Uterus (tissue), 4 donors: ENCODE results near the gene SKI. TPM values are rescaled to one million over a fixed set of nuclear protein-coding genes. Genes with fewer than 3 reads are reported as not detected.

ENCODE experiments used
- DNase-seq, 2 donors: peaks; one replicate each; pipeline ENCODE4 v3.0.0-alpha.2; 2019 to 2020
- H3K27ac ChIP-seq, 2 donors: fragments of 200-600 bp; sonication (generic); 1 replicate in 1 of 2; 2 replicates in 1 of 2; pipeline ENCODE4 v1.5.1; 2016 to 2018
- H3K27me3 ChIP-seq, 2 donors: fragments of 200-600 bp; sonication (generic); one replicate each; pipeline ENCODE4 v1.5.1; 2018 to 2019; ENCODE audit warnings: control low read depth in 1 of 2
- H3K36me3 ChIP-seq, 2 donors: fragments of 200-600 bp; sonication (generic); one replicate each; pipeline ENCODE4 v1.5.1; 2019; ENCODE audit warnings: control low read depth in 1 of 2
- H3K4me1 ChIP-seq, 2 donors: fragments of 200-600 bp; sonication (generic); one replicate each; pipeline ENCODE4 v1.5.1; 2018 to 2019; ENCODE audit warnings: control low read depth in 1 of 2
- H3K4me3 ChIP-seq, 2 donors: fragments of 200-600 bp; sonication (generic); 1 replicate in 1 of 2; 2 replicates in 1 of 2; pipeline ENCODE4 v1.5.1; 2018 to 2019; ENCODE audit warnings: mild to moderate bottlenecking in 1 of 2
- H3K9me3 ChIP-seq, 2 donors: fragments of 200-600 bp; sonication (generic); one replicate each; pipeline ENCODE4 v1.5.1; 2019; ENCODE audit warnings: control low read depth in 1 of 2
- CTCF ChIP-seq, 4 experiments: fragments of 200-600 bp in 2 of 4; fragments of 450-650 bp in 2 of 4; sonication (generic) in 2 of 4; IDR thresholded peaks; one replicate each; pipeline ENCODE4 v1.5.1; 2016 to 2019; ENCODE audit warnings: antibody characterized with exemption in 4 of 4, mild to moderate bottlenecking in 2 of 4, moderate library complexity in 1 of 4
- POLR2A ChIP-seq, 2 donors: fragments of 450-650 bp; IDR thresholded peaks; one replicate each; pipeline ENCODE4 v1.6.1; 2016; ENCODE audit warnings: antibody characterized with exemption in 2 of 2, mild to moderate bottlenecking in 1 of 2, moderate library complexity in 1 of 2
- intact Hi-C: fragments of 100-400 bp; cut with DNase I; formaldehyde crosslinking; loops from one replicate; pipeline ENCODE4 v1.15.1; 2023; ENCODE audit warnings: low total_unique reads
- total RNA-seq, 4 donors: library from RNA; depleted of rRNA in 3 of 4; stranded (reverse); fragments of >200 nt in 3 of 4; gene quantifications; one replicate each; pipeline versions ENCODE4 v1.1.0 to v1.2.4, GENCODE V29; 2014 to 2023
- donor health status: DM: yes; HTN: yes; CAD: no.

SKI gene
- total RNA-seq, 4 donors from 2014 or later = 22.8 to 148 (median 34.9) TPM

GRCh38 chr1:2181271-2181670, 46.8 kb upstream of the SKI start:
- Histone ChIP-seq H3K27ac (no peak overlapping the region), H3K36me3 (no peaks in the 10 kb centered on the region), H3K4me3 (no peak overlapping the region), H3K27me3 (no peaks in the 10 kb centered on the region), H3K9me3 (no peaks in the 10 kb centered on the region), H3K4me1 (no peaks in the 10 kb centered on the region)
- DNase-seq = no peak
- TF ChIP-seq POLR2A (IDR thresholded peaks at IDR 0.05) (no peak), CTCF (IDR thresholded peaks at IDR 0.05) (no peak)
- intact Hi-C loops = no loop called here

DNA sequence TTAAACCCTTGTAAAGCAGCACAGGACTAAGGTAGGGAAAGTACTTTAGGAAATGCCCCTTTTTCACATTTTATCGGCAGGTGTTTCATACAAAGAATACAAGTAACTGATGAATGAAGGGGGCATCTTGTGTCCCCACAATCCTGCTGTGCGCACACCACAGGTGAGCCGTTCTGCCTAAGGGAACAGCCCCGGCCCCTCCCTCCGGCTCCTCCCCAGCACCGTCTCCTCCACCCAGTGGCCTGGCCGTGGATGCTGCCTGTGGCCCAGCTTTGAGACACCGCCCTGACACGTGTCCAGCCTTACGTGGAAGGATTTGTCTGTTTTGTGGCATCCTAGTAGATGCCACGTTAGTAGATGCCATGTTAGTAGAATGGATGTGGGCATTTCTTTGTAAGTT, 46.4 kb upstream of the SKI start:
- Histone ChIP-seq H3K9me3 (no peaks in the 10 kb centered on the region), H3K27ac (no peak overlapping the region), H3K4me1 (no peaks in the 10 kb centered on the region), H3K36me3 (no peaks in the 10 kb centered on the region), H3K4me3 (no peak overlapping the region), H3K27me3 (no peaks in the 10 kb centered on the region)
- no peak for DNase-seq
- intact Hi-C loops = no loop called here
- TF ChIP-seq CTCF (IDR thresholded peaks at IDR 0.05) = no peak
- TF ChIP-seq POLR2A (IDR thresholded peaks at IDR 0.05) = no peak

DNA sequence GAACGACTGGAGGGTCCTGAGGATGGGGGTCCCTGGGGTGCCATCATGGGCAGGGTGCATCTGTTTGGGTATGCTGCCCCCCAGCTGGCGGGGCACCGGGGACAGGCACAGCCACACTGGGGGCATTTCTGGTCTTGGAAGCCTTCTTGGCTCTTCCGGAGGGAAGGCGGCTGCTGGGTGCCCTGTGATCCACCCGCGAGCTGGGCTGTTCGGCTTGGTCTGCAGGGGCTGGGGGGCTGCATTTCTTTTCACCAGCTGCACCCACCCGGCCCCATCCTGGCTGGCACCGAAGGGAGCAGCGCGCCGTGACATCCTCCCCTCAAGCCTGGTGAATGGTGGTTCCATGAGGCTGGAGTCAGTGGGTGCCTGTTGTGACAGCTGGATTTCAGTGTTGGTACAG, 45.7 kb upstream of the SKI start:
- Histone ChIP-seq H3K4me3 (no peak overlapping the region), H3K9me3 (no peaks in the 10 kb centered on the region), H3K27me3 (no peaks in the 10 kb centered on the region), H3K36me3 (no peaks in the 10 kb centered on the region), H3K27ac (no peak overlapping the region), H3K4me1 (no peaks in the 10 kb centered on the region)
- intact Hi-C loops = no loop called here
- DNase-seq = no peak
- TF ChIP-seq POLR2A (IDR thresholded peaks at IDR 0.05) (no peak), CTCF (IDR thresholded peaks at IDR 0.05) (no peak)

- TF ChIP-seq CTCF (IDR thresholded peaks at IDR 0.05) = no peak
- no peak for TF ChIP-seq POLR2A (IDR thresholded peaks at IDR 0.05)
- H3K9me3 ChIP-seq = no peaks in the 10 kb centered on the region
- DNase-seq = no peak
- no peaks in the 10 kb centered on the region for H3K36me3 ChIP-seq
- no peak overlapping the region for H3K27ac ChIP-seq
- no peaks in the 10 kb centered on the region for H3K4me1 ChIP-seq
- intact Hi-C loops = no loop called here
- H3K4me3 ChIP-seq = no peak overlapping the region
- H3K27me3 ChIP-seq = no peaks in the 10 kb centered on the region
These were observed 44.2 kb upstream of the SKI start for GRCh38 chr1:2183937-2184334.

DNA sequence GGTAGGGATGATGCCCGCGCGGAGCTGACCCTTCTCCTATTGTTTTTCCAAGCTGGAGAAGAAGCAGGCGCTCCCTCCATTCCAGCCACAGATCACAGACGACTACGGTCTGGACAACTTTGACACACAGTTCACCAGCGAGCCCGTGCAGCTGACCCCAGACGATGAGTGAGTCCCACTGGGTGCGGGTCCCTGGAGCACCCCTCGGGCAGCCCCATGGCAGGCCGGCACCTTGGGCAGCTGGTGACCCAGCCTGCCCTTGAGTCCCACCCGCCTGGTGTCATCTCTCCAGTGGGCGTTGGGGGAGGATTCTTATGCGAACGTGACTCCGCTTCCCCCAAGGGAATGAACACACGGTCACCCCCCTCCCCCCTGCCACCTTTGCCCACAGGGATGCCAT, 43.6 kb upstream of the SKI start:
- Histone ChIP-seq H3K9me3 (no peaks in the 10 kb centered on the region), H3K4me1 (no peaks in the 10 kb centered on the region), H3K4me3 (no peak overlapping the region), H3K27ac (no peak overlapping the region), H3K27me3 (no peaks in the 10 kb centered on the region), H3K36me3 (no peaks in the 10 kb centered on the region)
- intact Hi-C loops = no loop called here
- TF ChIP-seq POLR2A (IDR thresholded peaks at IDR 0.05) (no peak), CTCF (IDR thresholded peaks at IDR 0.05) (no peak)
- no peak for DNase-seq
